Ishikawa (cell line): ENCODE results near the gene HSF5.

Source experiments
- CEBPB ChIP-seq: IDR thresholded peaks from 2 replicates; pipeline ENCODE4 v1.6.1; 2012
- CREB1 ChIP-seq: IDR thresholded peaks from 2 replicates; pipeline ENCODE4 v1.6.1; 2012; ENCODE audit warnings: low read depth
- EGR1 ChIP-seq: IDR thresholded peaks from 2 replicates; pipeline ENCODE4 v1.6.1; 2012
- EP300 ChIP-seq: IDR thresholded peaks from 2 replicates; pipeline ENCODE4 v1.6.1; 2012; ENCODE audit warnings: borderline replicate concordance
- NFIC ChIP-seq: IDR thresholded peaks from 2 replicates; pipeline ENCODE4 v1.6.1; 2012
- RAD21 ChIP-seq: IDR thresholded peaks from 2 replicates; pipeline ENCODE4 v1.6.1; 2012; ENCODE audit warnings: low read depth
- TAF1 ChIP-seq: IDR thresholded peaks from 2 replicates; pipeline ENCODE4 v1.6.1; 2012; ENCODE audit warnings: low read depth, mild to moderate bottlenecking
- TCF12 ChIP-seq: IDR thresholded peaks from 2 replicates; pipeline ENCODE4 v1.6.1; 2012; ENCODE audit warnings: low read depth
- TEAD4 ChIP-seq: IDR thresholded peaks from 2 replicates; pipeline ENCODE4 v1.6.1; 2012
- YY1 ChIP-seq: IDR thresholded peaks from 2 replicates; pipeline ENCODE4 v1.6.1; 2012; ENCODE audit warnings: low read depth
- ZBTB7A ChIP-seq: IDR thresholded peaks from 2 replicates; pipeline ENCODE4 v1.6.1; 2012; ENCODE audit warnings: low read depth
- TF ChIP-seq, protein P1 (sequence below): IDR thresholded peaks from 2 replicates; pipeline ENCODE4 v1.6.1; 2012
- TF ChIP-seq, protein P2 (sequence below): IDR thresholded peaks from 2 replicates; pipeline ENCODE4 v1.6.1; 2012; ENCODE audit warnings: low read depth, mild to moderate bottlenecking
- TF ChIP-seq, protein P3 (sequence below): IDR thresholded peaks from 2 replicates; pipeline ENCODE4 v1.6.1; 2012

HSF5 gene

DNA sequence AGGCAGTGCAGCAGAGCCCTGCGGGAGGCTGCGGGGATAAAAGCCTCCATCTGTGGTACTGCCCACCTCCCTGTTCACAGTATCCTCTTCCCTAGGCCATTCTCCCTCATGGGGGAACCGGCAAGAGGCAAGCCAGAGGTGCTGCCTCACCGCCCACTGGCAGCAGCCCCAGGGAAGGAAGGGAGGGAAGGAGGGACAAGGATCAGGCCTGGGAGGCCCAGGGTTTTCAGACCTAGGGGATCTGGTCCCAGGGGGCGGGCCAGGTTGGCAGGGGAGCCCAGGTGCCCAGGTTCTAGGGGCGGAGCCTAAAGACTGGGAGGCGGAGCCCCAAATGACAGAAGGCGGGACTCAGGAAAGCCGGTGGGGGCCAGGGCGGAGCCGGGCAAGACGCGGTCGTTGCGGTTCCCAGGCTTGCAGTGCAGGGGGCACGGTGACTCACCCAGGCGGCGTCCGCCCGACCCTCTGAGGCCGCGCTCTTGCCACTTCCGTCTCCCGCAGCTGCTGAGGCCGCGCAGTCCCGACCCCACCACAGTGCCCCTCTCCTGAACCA is 29.2 kb upstream of the HSF5 start:
- TF ChIP-seq YY1 = no peak
- TF ChIP-seq TAF1 = no peak
- 0 out of 2 replicates have a peak, but pooled peaks have one; percentile 24 for TF ChIP-seq EP300
- TF ChIP-seq, protein P1, sequence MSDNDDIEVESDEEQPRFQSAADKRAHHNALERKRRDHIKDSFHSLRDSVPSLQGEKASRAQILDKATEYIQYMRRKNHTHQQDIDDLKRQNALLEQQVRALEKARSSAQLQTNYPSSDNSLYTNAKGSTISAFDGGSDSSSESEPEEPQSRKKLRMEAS = peak; percentile 13
- TF ChIP-seq NFIC = peak; percentile 35; the same call in 1 of the 2 replicates
- TF ChIP-seq ZBTB7A = 0 out of 2 replicates have a peak, but pooled peaks have one; percentile 50
- 0 out of 2 replicates have a peak, but pooled peaks have one; percentile 18 for TF ChIP-seq TEAD4
- TF ChIP-seq EGR1 = no peak
- TF ChIP-seq TCF12 = peak; percentile 65; the same call in 1 of the 2 replicates

DNA sequence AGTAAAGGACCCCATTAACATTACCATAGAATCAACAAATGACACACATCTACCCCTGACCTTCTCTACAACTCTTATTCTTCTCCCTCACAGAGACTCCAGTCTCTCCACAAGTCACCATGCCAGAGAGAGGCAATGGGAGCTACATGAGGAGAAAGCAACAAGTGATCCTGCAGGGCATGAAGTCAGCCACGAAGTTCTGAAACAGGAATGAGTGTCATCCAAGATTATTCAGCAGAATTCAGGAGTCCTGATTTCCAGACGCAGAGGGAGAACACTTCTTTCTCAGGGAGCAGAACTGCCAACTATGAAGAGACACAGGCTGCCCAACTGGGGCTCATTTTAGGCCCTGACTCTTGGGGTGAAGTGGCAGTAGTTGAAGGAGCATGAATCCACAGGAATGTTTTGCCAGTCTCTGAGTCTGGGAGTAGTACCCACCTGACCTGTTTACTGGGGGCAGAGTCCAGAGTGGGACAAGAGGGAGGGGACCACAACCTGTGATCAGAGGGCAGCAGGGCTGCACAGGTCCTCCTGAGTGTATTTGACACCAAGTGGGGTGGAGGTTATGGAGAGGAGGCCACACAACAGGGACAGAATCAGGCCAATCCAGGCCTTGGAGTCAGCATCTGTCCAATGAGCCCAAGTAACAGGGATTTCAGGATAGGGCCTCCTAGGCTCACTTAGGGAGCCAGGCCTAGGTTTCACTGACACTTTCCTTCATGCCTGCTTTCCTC is 28.6 kb upstream of the HSF5 start:
- TF ChIP-seq RAD21 = no peak
- TF ChIP-seq YY1 = no peak
- no peak for TF ChIP-seq EGR1
- no peak for TF ChIP-seq EP300
- TF ChIP-seq, protein P1 = no peak
- no peak for TF ChIP-seq ZBTB7A
- TF ChIP-seq TAF1 = no peak
- TF ChIP-seq TEAD4 = no peak
- no peak for TF ChIP-seq CREB1
- TF ChIP-seq NFIC = no peak
- TF ChIP-seq, protein P2, sequence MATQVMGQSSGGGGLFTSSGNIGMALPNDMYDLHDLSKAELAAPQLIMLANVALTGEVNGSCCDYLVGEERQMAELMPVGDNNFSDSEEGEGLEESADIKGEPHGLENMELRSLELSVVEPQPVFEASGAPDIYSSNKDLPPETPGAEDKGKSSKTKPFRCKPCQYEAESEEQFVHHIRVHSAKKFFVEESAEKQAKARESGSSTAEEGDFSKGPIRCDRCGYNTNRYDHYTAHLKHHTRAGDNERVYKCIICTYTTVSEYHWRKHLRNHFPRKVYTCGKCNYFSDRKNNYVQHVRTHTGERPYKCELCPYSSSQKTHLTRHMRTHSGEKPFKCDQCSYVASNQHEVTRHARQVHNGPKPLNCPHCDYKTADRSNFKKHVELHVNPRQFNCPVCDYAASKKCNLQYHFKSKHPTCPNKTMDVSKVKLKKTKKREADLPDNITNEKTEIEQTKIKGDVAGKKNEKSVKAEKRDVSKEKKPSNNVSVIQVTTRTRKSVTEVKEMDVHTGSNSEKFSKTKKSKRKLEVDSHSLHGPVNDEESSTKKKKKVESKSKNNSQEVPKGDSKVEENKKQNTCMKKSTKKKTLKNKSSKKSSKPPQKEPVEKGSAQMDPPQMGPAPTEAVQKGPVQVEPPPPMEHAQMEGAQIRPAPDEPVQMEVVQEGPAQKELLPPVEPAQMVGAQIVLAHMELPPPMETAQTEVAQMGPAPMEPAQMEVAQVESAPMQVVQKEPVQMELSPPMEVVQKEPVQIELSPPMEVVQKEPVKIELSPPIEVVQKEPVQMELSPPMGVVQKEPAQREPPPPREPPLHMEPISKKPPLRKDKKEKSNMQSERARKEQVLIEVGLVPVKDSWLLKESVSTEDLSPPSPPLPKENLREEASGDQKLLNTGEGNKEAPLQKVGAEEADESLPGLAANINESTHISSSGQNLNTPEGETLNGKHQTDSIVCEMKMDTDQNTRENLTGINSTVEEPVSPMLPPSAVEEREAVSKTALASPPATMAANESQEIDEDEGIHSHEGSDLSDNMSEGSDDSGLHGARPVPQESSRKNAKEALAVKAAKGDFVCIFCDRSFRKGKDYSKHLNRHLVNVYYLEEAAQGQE = no peak

DNA sequence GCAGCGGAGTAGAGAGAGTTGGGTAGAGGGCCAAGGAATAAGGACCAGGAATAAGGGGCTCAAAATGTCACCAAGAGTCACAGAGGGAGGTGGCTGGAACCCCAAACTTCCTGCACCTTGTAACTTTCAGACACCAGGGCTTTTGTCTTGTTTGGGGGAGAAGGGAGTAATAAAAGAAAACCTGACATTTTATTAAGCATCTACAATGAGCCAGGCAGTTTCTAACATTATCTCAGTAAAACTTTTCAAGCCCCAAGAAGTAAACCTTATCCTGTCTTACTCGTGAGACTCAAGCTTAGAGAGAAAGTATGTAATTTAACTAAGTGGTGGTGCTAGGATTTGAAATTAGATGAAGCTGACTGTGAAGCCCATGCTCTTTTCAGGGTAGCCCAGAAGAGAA is 27.1 kb upstream of the HSF5 start:
- TF ChIP-seq EP300 = no peak
- TF ChIP-seq TEAD4 = no peak
- TF ChIP-seq TAF1 = no peak
- TF ChIP-seq, protein P3, sequence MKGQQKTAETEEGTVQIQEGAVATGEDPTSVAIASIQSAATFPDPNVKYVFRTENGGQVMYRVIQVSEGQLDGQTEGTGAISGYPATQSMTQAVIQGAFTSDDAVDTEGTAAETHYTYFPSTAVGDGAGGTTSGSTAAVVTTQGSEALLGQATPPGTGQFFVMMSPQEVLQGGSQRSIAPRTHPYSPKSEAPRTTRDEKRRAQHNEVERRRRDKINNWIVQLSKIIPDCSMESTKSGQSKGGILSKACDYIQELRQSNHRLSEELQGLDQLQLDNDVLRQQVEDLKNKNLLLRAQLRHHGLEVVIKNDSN = no peak
- no peak for TF ChIP-seq YY1
- no peak for TF ChIP-seq ZBTB7A
- TF ChIP-seq, protein P1 = no peak
- no peak for TF ChIP-seq RAD21
- TF ChIP-seq, protein P2 = no peak
- no peak for TF ChIP-seq NFIC

DNA sequence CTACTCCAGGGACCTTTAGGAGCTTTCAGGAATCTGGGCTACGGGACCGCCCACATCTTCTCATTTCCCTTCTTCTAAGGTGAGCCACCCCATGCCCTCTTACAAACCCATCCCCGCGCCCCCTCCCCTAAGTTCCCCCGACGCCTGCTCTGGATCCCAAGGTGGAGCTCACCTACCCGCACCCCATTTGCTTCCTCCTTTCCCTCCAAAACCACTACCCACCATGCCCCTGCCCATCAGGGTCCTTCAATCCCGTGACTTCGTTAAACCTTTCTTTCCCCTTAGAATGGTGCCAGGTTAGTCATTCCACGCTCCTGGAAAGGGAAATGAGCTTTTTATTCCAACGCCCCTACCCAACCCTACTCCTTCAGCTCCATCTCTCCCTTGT is 26.6 kb upstream of the HSF5 start:
- TF ChIP-seq CEBPB = no peak
- TF ChIP-seq RAD21 = no peak
- no peak for TF ChIP-seq YY1
- no peak for TF ChIP-seq EP300
- TF ChIP-seq, protein P3 = no peak

DNA sequence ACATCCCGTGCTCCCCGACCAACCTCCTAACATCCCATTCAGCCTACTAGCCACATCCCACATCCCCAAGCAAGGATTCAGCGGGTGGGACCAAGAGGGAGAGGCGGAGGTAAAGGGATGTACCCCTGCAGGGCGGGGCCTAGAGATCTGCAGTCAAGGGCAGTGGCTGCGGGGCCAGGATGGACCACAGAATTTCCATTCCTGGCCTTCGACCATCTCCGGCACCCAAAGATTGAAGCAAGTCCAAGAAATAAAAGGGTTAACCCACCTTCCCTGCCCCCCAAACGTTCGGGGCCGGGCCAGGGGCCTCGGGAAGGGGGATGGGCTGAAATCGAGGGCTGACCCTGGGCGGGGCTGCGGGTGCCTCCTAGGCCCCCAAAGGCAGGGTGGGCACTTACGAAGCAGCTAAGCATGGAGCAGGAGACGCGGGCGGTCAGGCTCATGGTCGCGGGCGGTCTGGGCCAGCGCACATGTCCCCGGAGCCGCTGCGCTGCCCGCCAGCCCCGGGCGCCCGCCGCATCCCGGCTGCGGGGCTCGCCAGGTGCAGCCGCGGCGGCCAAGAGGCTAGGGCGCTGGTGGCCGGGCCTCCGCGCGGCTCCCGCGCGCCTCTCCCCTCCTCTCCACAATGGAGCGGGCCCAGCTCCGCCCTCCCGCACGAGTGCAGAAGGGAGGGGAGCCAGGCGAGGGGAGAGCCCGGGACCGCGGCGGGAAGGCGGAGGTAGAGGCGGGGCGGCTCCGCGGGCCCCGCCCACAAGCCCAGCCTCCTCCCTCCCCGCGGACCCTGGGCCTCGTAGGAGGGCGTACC is 26.0 kb upstream of the HSF5 start, which contains the start of gene MTMR4:
TSS of gene MTMR4 (minus strand) at position 674 of the 805 bp plus-strand sequence. CDS start at position 443, 231 bp downstream.
- TF ChIP-seq TAF1 (peak; percentile 52; the same call in 1 of the 2 replicates), YY1 (no peak), CREB1 (no peak), CEBPB (no peak), RAD21 (no peak)
- TF ChIP-seq, protein P1 = peak; percentile 37
- TF ChIP-seq, protein P3 = 0 out of 2 replicates have a peak, but pooled peaks have one; percentile 21
